Raji (cell line): Measurements from ENCODE around the gene PHEX.

Experiments
- POLR2A ChIP-seq: IDR thresholded peaks from 2 replicates; pipeline ENCODE4 v1.6.1; 2011; ENCODE audit warnings: low read depth, low read length, control low read depth; ENCODE audit not compliant: insufficient read depth

Gene PHEX

DNA sequence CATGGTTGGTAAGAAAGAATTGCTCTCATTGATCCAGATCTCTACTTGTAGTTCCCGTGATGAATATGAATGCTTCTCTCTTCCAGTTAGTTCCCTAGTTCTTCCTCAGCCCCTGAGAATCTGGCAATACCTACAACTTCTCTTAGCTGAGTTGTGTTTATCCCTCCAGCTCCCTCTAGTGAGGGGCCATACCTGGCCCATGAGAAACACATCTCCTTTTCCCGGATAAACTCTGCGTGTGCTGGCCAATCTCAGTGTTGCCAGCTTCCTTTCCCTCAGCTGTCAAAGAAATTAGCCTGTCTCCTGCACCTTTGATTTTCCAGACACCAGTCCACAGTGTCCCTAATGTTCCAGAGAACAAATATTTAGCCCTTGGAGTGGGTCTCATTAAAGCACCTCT, 246.2 kb downstream of the PHEX start:
- TF ChIP-seq POLR2A, result no peak

DNA sequence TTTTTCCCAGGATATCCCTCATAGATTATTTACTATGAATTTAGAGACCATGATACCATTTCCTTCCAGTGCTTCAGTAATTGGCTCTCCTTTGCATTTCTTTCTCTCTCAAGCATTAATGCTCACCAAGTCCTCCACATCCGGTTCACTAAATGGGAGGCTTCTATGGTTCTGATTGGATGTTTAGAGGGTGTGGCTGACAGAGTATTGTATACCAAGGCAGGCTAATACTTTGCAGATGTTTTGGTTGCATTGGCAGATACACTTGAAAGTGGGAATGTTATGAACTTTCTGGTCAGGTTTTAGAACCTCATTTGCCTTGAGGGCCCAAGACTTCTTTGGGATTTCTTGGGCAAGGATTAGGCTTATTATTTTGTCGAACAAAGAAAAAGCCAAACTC, 264.7 kb downstream of the PHEX start:
- TF ChIP-seq POLR2A, result no peak

DNA sequence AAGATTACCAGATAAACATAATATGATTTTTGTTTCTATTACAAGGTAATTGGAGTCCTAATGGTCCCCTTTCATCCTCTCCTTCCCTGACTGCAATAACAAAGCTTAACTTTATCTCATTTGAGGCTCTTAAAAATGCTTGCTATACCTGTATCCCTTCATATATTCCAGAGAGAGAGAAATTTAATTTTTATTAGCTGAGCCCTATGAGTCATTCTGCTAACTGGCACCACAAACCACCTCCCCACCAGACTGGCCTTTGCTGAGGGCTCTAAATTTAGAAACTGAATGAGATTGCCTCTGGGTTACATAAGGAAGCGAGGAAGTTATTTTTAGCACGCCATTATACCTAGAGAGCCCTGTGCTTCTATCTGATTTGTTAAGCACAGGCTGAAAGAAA, 268.0 kb downstream of the PHEX start:
- TF ChIP-seq POLR2A, result no peak
